ENCODE results near the gene LRRC58.
"Not testable (repeated sequence)": the region's sequence is repeated elsewhere in the genome, so short reads cannot be mapped to it uniquely, and the experiment has no call there.

LRRC58 gene

GRCh38 chr3:120338517-120338916, 10.6 kb downstream of the LRRC58 start:
- DNase-seq, result no peak

GRCh38 chr3:120332646-120333045, 16.5 kb downstream of the LRRC58 start:
- DNase-seq, result no peak

- DNase-seq, result no peak
These were observed 18.1 kb downstream of the LRRC58 start for GRCh38 chr3:120331076-120331475.

GRCh38 chr3:120326784-120327183, 22.4 kb downstream of the LRRC58 start:
- DNase-seq, result no peak

- DNase-seq, result no peak
These were observed 25.0 kb downstream of the LRRC58 start for GRCh38 chr3:120324190-120324589.

GRCh38 chr3:120323761-120324160, 25.4 kb downstream of the LRRC58 start:
- not testable (repeated sequence) for DNase-seq

GRCh38 chr3:120311863-120312794, 37.0 kb downstream of the LRRC58 start:
- DNase-seq, result no peak

- no peak for DNase-seq
These were observed 42.4 kb downstream of the LRRC58 start for GRCh38 chr3:120306519-120307455.

- no peak for DNase-seq
These were observed 44.5 kb downstream of the LRRC58 start for GRCh38 chr3:120304616-120305015.

GRCh38 chr3:120302361-120302760, 46.8 kb downstream of the LRRC58 start:
- no peak for DNase-seq

GRCh38 chr3:120300971-120301370, 48.2 kb downstream of the LRRC58 start:
- no peak for DNase-seq

- DNase-seq, result no peak
These were observed 49.8 kb downstream of the LRRC58 start for GRCh38 chr3:120299403-120299802.

GRCh38 chr3:120298996-120299395, 50.2 kb downstream of the LRRC58 start:
- DNase-seq, result no peak

- not testable (repeated sequence) for DNase-seq
These were observed 57.6 kb downstream of the LRRC58 start for GRCh38 chr3:120291552-120291951.

- no peak for DNase-seq
These were observed 59.5 kb downstream of the LRRC58 start for GRCh38 chr3:120289636-120290035.

- no peak for DNase-seq
These were observed 62.7 kb downstream of the LRRC58 start for GRCh38 chr3:120286465-120286864.

- DNase-seq, result no peak
These were observed 63.7 kb downstream of the LRRC58 start for GRCh38 chr3:120285508-120285841.

- DNase-seq, result no peak
These were observed 64.2 kb downstream of the LRRC58 start, which contains the start of gene GPR156 for GRCh38 chr3:120284747-120285507. Gene GPR156, minus strand, starts transcription at chr3:120285222. Its CDS starts 41,124 bp downstream, at chr3:120244098.

GRCh38 chr3:120281261-120281660, 67.9 kb downstream of the LRRC58 start:
- DNase-seq, result no peak

- DNase-seq, result no peak
These were observed 68.6 kb downstream of the LRRC58 start for GRCh38 chr3:120280566-120280965.

GRCh38 chr3:120280026-120280425, 69.1 kb downstream of the LRRC58 start:
- DNase-seq, result no peak

GRCh38 chr3:120276767-120277166, 72.4 kb downstream of the LRRC58 start:
- no peak for DNase-seq

- DNase-seq, result no peak
These were observed 73.5 kb downstream of the LRRC58 start for GRCh38 chr3:120275618-120276017.
